Measurements from ENCODE around the gene RPS6KA1.

Gene RPS6KA1

DNA sequence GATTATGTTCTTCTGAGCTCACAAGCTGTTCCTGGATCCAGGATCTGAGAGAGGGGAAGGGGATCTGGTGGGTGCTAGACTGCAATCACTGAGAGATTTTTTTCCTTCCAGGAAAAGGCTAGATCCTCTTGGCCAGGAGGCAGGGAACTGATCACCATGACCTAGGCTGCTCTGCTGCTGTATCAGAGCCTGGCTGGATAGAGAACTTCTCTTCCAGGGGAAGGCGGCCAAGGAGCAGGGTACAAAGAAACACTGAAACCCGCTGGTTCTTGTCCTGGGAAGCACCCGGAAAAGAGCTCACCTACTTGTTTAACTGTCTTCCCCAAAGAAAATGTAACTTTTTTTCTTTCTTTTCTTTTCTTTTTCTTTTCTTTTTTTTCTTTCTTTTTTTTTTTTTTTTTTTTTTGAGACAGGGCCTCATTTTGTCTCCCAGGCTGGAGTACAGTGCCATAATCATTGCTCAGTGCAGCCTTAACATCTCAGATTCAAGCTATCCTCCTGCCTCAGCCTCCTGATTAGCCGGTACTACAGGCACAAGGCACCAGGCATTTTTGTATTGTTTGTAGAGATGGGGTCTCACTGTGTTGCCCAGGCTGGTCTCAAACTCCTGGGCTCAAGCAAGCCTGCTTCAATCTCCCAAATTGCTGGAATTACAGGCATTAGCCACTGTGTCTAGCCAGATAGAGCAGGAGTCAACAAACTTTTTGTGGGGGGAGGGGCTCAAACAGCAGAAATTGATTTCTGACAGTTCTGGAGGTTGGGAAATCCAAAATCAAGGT is 12.4 kb upstream of the RPS6KA1 start:
- TF ChIP-seq, protein P1, sequence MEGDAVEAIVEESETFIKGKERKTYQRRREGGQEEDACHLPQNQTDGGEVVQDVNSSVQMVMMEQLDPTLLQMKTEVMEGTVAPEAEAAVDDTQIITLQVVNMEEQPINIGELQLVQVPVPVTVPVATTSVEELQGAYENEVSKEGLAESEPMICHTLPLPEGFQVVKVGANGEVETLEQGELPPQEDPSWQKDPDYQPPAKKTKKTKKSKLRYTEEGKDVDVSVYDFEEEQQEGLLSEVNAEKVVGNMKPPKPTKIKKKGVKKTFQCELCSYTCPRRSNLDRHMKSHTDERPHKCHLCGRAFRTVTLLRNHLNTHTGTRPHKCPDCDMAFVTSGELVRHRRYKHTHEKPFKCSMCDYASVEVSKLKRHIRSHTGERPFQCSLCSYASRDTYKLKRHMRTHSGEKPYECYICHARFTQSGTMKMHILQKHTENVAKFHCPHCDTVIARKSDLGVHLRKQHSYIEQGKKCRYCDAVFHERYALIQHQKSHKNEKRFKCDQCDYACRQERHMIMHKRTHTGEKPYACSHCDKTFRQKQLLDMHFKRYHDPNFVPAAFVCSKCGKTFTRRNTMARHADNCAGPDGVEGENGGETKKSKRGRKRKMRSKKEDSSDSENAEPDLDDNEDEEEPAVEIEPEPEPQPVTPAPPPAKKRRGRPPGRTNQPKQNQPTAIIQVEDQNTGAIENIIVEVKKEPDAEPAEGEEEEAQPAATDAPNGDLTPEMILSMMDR (IDR thresholded peaks at IDR 0.05), result no peak
- intact Hi-C loops (cut with DNase I; ENCODE audit: low total_unique reads), result no loop called here
- Histone ChIP-seq H3K4me1 (no peaks in the 10 kb centered on the region), H3K27me3 (peaks cover 0 to 7% of the 10 kb centered on the region in 2 donors), H3K9me3 (no peaks in the 10 kb centered on the region), H3K27ac (no peak overlapping the region), H3K36me3 (no peaks in the 10 kb centered on the region), H3K4me3 (no peak overlapping the region)
- no peak for DNase-seq

DNA sequence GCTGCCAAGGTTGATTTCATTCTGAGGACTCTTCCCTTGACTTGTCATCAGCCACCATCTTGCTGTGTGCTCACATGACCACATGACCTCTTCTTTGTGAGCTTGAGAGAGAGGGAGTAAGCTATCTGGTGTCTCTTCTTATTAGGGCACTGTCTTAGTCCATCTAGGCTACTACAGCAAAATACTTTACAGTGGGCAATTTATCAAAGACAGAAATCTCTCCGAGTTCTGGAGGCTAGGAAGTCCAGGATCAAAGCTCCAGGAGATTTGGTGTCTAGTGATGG is 11.9 kb upstream of the RPS6KA1 start:
- H3K27me3 ChIP-seq, result peaks cover 0 to 8% of the 10 kb centered on the region in 2 donors
- DNase-seq, result no peak
- no peak overlapping the region for H3K27ac ChIP-seq
- no peak overlapping the region for H3K4me3 ChIP-seq
- H3K4me1 ChIP-seq, result no peaks in the 10 kb centered on the region
- intact Hi-C loops (cut with DNase I; ENCODE audit: low total_unique reads), result no loop called here
- H3K36me3 ChIP-seq, result no peaks in the 10 kb centered on the region
- H3K9me3 ChIP-seq, result no peaks in the 10 kb centered on the region
- TF ChIP-seq, protein P1 (IDR thresholded peaks at IDR 0.05), result no peak

DNA sequence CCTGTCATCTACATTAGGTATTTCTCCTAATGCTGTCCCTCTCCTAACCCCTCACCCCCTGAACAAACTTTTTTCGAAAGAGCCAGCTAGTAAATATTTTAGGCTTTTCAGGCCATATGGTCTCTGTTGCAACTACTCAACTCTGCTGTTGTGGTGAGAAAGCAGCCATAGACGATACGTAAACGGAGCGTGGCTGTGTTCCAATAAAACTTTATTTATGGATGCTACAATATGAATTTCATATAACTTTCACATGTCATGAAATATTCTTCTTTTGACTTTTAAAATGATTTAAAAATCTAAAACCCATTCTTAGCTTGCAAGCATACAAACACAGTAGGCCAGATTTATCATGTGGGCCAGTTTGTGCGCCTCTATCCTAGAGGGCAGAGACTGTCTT is 11.2 kb upstream of the RPS6KA1 start:
- intact Hi-C loops (cut with DNase I; ENCODE audit: low total_unique reads), result no loop called here
- no peak overlapping the region for H3K4me3 ChIP-seq
- no peaks in the 10 kb centered on the region for H3K9me3 ChIP-seq
- H3K4me1 ChIP-seq, result no peaks in the 10 kb centered on the region
- TF ChIP-seq, protein P1 (IDR thresholded peaks at IDR 0.05), result no peak
- no peaks in the 10 kb centered on the region for H3K36me3 ChIP-seq
- H3K27me3 ChIP-seq, result peaks cover 0 to 8% of the 10 kb centered on the region in 2 donors
- no peak for DNase-seq
- H3K27ac ChIP-seq, result no peak overlapping the region

DNA sequence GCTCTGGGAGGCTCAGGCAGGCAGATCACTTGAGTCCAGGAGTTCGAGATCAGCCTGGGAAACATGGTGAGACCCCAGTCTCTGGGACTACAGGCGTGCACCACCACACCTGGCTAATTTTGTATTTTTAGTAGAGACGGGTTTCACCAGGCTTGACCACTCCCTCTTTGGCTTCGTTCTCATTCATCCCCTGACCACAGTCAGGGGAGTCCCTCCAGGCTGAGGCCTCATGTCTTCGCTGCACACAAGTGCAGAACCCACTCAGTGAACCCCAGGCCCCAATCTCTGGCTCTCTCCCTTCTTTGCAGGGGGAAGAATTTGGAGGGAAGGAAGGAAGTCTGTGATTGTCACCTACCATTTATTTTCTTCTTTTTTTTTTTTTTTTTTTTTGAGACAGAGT is 9.2 kb upstream of the RPS6KA1 start:
- intact Hi-C loops (cut with DNase I; ENCODE audit: low total_unique reads), result no loop called here
- TF ChIP-seq, protein P1 (IDR thresholded peaks at IDR 0.05), result no peak
- Histone ChIP-seq H3K4me1 (no peaks in the 10 kb centered on the region), H3K36me3 (no peaks in the 10 kb centered on the region), H3K27ac (no peak overlapping the region), H3K27me3 (peaks cover 0 to 21% of the 10 kb centered on the region in 2 donors), H3K9me3 (no peaks in the 10 kb centered on the region), H3K4me3 (no peak overlapping the region)
- DNase-seq, result no peak

DNA sequence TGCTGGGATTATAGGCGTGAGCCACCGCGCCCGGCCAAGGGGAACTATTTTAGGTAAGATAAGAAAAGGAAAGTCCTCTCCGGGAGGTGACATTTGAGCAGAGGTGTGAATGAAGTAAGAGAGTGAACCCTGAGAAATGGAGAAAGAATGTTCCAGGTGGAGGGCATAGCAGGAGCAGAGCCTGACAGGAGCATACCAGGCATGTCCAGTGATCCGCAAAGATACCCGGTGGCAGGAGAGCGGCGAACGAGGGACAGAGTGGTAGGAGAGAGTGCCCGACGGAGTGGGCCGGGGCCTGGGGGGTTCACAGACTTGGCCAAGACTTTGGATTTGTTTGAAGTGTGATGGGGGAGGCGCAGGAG is 7.9 kb upstream of the RPS6KA1 start:
- no peaks in the 10 kb centered on the region for H3K4me1 ChIP-seq
- H3K9me3 ChIP-seq, result no peaks in the 10 kb centered on the region
- intact Hi-C loops (cut with DNase I; ENCODE audit: low total_unique reads), result no loop called here
- H3K36me3 ChIP-seq, result no peaks in the 10 kb centered on the region
- no peak overlapping the region for H3K4me3 ChIP-seq
- DNase-seq, result no peak
- TF ChIP-seq, protein P1 (IDR thresholded peaks at IDR 0.05), result no peak
- peaks cover 0 to 21% of the 10 kb centered on the region in 2 donors for H3K27me3 ChIP-seq
- no peak overlapping the region for H3K27ac ChIP-seq

DNA sequence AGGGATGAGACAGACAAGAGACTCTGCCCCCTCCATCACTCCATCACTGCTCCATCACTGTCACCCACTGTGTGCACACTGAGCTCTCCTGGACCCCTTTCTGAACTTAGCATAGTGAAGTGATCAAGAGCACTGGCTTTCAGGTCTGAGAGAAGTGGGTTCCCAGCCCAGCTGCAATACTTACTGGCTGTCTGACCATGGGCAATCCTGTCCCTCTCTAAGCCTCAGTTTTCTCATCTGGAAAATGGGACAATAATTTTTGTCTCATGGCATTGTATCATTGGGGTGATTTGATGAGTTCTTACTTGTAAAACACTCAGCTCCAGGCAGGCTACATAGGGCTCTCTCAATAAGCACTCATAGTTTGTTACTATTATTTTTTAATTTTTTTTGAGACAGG is 7.5 kb upstream of the RPS6KA1 start:
- intact Hi-C loops (cut with DNase I; ENCODE audit: low total_unique reads), result no loop called here
- H3K36me3 ChIP-seq, result no peaks in the 10 kb centered on the region
- TF ChIP-seq, protein P1 (IDR thresholded peaks at IDR 0.05), result no peak
- no peaks in the 10 kb centered on the region for H3K4me1 ChIP-seq
- no peaks in the 10 kb centered on the region for H3K9me3 ChIP-seq
- peaks cover 0 to 23% of the 10 kb centered on the region in 2 donors for H3K27me3 ChIP-seq
- no peak overlapping the region for H3K4me3 ChIP-seq
- DNase-seq, result no peak
- no peak overlapping the region for H3K27ac ChIP-seq
